Lower leg skin (tissue), 3 donors: Measurements from ENCODE around the gene NAPEPLD.
"Not testable (repeated sequence)": the region's sequence is repeated elsewhere in the genome, so short reads cannot be mapped to it uniquely, and the experiment has no call there.

Experiments used
- POLR2A ChIP-seq, 2 donors: fragments of 450-650 bp; IDR thresholded peaks; one replicate each; pipeline ENCODE4 v1.6.1; 2016 to 2017; ENCODE audit warnings: antibody characterized with exemption in 2 of 2, mild to moderate bottlenecking in 1 of 2, moderate library complexity in 1 of 2
- TF ChIP-seq, protein P1 (sequence below), 3 donors: fragments of 450-650 bp; IDR thresholded peaks; one replicate each; pipeline ENCODE4 v1.5.1; 2016; ENCODE audit warnings: antibody characterized with exemption in 3 of 3, mild to moderate bottlenecking in 3 of 3, moderate library complexity in 2 of 3

DNA sequence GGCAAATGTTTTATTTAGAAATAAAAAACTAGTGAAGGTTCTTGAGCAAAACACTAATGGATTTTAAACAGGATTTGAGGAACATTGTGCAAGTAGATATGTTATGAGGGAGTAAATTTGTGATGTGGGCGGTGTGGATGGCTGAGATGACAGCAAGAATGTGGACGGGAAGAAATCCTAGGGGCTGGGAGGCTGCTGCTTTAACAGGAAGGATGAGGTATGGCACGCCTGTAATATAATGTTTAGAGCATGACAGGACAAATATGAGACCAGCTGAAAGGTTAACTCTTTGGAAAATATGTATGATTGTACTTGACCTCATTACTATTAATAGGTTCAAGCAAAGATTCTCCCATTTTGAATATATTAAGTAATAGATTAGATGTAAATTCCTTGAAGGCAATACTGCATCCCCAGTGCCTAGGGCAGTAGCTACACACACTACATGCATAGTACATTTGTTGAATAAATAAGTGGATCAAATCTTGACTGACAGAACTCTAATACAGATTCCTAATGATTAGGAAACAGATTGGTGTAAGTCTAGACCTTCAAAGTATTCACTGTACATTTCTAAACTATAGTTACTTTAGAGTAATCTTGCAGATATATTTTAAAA is 13.2 kb upstream of the NAPEPLD start:
- TF ChIP-seq, protein P1, sequence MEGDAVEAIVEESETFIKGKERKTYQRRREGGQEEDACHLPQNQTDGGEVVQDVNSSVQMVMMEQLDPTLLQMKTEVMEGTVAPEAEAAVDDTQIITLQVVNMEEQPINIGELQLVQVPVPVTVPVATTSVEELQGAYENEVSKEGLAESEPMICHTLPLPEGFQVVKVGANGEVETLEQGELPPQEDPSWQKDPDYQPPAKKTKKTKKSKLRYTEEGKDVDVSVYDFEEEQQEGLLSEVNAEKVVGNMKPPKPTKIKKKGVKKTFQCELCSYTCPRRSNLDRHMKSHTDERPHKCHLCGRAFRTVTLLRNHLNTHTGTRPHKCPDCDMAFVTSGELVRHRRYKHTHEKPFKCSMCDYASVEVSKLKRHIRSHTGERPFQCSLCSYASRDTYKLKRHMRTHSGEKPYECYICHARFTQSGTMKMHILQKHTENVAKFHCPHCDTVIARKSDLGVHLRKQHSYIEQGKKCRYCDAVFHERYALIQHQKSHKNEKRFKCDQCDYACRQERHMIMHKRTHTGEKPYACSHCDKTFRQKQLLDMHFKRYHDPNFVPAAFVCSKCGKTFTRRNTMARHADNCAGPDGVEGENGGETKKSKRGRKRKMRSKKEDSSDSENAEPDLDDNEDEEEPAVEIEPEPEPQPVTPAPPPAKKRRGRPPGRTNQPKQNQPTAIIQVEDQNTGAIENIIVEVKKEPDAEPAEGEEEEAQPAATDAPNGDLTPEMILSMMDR (IDR thresholded peaks at IDR 0.05) = not testable (repeated sequence)
- TF ChIP-seq POLR2A (IDR thresholded peaks at IDR 0.05) = not testable (repeated sequence)
